ENCODE data around the gene PGGHG.
"Not testable (repeated sequence)": the region's sequence is repeated elsewhere in the genome, so short reads cannot be mapped to it uniquely, and the experiment has no call there.

PGGHG gene

DNA sequence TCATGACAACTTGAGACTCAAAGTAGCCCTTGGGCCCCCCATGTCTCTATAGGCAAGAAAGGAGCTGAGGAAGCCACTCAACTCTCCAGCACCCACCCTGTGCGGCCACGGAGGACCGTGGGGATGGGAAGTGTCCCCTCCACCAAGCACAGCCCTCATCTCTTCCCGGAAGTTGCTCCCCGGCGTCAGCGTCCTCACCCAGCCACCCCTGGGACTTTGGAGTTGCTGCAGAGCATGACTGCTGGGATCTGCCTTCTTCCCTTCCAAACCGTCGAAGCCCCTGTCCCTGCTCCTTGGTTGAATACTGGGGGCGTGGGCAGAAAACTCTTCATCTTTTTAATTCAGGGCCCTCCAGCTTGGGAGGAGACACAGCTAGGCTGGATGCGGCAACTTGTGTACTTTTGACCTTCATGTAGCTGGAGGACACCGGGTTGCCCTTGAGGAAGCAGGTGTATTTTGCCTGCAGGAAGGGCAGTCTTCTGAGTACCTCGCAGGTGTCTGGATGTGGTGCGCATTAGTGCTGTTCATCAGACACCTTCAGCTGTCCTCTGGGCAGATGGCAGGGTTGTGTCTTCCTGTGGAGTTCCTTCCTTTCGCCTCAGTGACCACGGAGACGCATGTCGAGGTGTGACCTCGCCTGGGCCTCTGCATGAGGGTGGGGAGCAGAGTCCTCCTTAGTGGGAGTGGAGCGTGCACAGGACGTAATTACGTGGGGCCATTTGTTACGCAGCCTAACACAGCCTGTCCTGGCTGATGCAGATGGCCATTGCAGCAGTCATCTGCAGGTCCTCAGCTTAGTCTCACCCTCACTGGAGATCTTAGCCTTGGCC lies 43.9 kb downstream of the PGGHG start:
- no peak for DNase-seq

DNA sequence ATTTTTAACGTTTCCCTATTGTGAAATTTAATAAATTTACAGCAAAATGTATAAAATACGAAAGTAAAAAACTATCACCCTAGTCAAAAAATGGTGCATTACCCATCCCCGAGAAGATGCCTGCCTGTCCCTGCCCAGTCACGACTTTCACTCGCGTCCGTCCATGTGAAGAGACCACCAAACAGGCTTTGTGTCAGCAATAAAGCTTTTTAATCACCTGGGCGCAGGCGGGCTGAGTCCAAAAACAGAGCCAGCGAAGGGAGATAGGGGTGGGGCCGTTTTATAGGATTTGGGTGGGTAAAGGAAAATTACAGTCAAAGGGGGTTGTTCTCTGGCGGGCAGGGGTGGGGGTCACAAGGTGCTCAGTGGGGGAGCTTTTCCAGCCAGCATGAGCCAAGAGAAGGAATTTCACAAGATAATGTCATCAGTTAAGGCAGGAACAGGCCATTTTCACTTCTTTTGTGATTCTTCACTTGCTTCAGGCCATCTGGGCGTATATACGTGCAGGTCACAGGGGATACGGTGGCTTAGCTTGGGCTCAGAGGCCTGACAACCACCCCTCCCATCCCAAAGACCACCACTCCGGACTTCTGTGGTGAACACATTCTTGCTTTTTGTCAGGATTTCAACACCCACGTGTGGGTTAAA lies 44.8 kb downstream of the PGGHG start:
- not testable (repeated sequence) for DNase-seq

DNA sequence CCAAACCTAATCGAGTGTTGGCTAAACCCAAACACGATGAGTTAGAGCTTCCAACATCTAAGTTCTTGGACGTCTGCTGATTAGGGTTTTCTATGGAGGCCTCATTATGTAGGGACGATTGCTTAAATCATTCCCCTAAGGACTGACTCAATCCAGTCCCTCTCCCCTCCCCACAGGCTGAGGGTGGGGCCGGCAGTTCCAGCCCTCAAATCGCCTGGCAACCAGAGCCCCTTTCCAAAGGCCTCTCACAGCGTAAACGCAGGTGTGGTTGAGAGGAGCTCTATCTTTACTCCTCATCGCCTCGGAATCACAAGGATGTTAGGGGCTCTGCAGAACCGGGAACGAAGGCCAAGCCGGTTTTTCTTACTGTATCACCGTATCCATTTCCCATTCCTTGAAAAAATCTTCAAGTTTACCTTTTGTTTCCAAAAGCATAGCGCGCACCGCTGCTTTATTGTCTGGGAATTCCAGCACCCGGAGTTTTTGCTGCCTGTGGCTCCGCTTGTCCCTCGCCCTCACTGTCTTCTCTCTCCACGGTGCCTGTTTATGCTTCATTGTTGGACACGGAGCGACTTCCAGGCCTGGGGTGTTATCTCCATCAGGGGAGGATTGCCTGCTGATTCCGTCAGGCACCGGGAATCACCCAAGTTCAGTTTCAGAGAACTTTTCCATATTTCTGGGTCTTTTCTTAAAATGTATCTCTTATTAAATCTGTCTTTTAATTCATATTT lies 45.5 kb downstream of the PGGHG start:
- DNase-seq = no peak

DNA sequence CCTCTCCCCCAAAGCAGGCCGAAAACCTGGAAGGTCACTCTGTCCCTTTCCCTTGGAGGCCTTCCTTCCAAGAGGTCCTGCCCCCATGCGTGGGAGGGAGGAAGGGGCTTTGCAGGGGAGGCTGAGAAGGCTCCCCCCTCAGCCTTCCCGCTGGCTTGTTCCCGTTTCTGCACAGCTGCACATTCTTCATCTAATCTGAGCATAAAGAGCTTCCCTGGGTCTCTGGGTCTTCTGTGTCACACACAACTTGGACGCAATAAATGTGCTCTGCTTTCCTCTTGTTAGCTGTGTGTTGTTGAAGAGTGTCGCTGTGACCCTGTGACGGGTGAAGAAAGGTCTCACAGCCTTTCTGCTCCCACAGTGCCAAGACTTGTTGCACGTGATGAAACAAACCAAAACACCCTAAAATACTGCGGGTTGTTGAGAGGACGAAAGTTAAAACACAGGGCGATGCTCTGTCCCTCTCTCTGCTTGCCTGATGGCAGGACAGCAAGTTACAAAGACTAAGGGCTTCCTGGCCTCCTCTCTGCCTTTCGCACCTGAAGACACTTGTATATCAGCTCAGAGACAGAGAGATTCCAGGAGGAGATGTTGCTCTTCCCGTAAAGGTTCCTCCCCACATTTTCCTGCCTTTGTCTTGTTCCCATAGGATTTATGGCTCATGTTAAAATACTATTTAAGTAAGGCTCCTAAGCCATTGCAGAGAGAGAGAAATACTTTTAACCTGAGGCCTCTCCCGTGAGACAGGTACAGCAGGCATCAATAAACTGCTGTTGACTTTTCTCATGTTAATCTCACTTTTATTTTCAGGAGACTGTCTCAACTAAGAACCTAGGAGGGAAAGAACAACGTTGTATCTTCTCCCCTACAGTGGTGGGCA lies 47.1 kb downstream of the PGGHG start:
- DNase-seq = no peak

DNA sequence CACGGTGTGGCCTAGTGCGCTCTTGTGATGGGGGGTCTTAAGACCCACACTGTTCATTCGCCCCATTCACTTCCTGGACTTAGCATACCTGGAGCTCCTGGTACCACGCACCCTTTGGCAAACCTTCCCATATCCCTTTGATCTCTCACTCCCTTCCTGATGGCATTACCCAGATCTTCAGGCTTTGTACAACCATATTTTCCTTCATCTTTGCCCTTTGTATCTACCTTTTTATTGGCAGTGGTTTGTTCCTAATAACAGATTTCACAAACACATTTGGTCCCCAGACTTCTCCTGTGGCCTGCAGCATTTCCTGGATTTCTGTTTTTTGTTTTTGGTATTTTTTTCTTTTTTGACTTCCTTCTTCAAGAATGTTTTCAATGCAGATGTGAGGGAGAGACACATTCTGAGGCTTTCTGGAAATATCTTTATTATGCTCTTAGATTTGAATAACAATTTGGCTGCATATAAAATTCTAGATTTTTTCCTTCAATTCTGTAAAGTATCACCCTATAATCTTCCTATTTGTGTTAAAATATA lies 47.8 kb downstream of the PGGHG start:
- DNase-seq = no peak

DNA sequence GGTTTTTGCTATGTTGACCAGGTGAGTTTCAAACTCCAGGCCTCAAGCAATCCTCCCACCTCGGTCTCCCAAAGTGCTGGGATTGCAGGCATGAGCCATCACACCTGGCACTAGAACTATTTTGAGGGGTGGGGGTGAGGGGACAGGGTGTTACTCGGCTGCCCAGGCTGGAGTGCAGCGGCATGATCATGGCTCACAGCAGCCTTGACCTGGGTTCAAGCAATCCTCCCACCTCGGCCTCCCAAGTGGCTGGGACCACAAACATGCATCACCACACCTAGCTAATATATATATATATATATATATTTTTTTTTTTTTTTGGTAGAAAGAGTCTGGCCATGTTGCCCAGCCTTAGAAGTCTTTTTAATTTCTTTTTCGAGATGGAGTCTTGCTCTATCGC lies 48.8 kb downstream of the PGGHG start:
- no peak for DNase-seq

DNA sequence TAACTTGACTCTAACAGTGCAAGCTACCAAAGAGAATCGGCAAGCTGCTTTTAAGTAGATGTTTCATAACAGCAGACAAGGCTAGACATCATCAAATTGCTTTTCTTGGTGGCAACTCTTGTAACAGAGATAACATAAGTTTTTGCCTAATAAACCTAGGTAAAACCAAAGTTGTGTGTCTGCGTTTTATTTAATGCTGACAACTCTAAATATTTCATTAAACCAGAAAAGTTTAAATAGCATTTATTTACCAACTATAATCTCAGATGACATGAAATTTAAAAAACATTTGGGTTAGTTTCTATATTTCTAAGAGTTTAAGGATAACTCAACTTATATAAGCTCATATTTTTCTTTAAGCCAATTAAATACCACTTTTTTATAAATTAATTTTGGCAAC lies 51.0 kb downstream of the PGGHG start:
- DNase-seq = no peak

DNA sequence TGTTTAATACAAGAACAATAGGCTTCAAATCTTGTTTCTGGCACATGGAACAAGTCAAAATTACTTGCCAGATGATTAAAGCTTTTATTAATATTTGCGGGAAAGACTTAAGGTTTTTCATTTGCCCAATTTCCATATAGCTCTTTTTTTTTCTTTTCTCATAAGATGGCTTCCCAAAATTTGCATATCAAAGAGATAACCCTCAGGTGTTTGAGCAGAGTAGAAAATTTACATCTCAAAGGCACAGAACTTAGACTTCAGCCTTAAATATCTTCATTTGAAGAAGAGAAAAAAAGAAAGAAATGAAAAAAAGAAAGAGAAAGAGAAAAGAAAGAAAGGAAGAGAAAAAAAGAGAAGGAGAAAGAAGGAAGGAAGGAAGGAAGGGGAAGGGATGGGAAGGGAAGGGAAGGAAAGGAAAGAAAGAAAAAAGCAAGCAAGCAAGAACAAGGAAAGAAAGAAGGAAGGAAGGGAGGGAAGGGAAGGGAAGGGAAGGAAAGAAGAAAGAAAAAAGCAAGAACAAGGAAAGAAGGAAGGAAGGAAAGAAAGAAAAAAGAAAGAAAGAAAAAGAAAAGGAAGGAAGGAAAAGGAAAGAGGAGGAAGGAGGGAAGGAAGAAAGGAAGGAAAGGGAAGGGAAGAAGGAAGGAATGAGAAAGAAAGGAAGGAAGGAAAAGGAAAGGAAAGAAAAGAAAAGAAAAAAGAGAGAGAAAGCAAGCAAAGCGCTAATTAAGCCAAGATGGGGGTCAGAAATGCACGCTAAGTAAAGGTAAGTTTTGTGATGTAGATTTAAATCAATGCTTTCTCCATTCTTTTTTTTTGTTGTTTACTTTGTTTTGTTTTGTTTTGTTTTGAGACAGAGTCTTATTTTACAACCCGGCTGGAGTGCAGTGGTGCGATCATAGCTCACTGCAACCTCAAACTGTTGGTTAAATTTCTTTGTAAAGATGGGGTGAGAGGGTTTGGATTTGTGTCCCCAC lies 51.9 kb downstream of the PGGHG start:
- no peak for DNase-seq

DNA sequence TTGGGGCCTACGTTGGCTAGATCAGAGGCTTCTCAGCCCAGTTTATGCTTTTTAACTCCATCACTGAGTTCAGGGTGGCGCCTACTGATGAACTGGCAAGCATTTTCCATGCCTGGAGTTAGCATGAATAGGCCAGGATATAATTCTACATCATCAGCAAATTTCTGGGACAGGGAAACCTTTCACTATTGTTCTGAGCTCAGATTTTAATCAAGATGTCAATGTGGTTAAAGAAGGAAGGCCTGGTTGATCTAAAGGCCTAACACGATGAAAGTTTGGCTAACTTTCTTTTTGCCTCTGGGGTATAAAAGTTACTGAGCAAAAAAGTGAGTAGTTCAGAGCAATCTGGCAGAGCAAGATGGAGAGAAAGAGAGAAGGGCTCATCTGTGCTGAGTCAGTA lies 53.4 kb downstream of the PGGHG start:
- DNase-seq = no peak

DNA sequence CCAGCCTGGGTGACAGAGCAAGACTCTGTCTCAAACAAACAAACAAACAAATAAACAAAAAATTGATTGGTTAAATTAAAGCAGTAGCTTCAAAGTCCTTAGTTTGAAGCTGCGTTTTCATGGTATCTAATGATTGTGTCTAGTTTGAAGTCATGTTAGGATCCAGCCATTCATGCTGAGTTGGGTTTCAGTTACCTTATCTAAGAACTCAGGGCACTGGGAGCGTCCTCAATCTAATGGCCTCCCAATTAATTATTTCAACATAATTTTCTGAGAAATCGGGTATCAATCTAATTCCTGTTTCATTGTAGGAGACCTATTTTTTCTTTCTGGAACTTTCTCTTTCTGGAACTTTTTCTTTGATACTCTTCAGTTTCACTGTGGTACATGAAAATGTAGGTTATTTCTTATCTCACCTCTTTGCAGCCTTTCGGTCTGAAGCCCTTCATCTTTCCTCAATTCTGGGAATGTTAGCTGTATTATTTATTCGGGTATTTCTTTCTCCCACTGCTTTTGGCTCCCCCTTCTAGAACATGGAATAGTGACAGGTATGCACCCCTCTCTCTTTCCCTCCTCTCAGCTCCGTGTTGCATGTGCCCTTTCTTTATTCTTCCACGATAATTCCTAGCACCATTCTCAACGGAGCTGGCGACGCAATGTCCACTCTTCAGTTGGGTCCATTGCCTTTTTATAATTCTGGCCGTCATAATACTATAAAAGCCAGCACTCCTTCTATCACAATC lies 56.1 kb downstream of the PGGHG start:
- no peak for DNase-seq
